Activated CD4-positive, CD25-positive, alpha-beta regulatory T cell treated with anti-CD3 and anti-CD28 coated beads, Interleukin-2, amount 50 U/mL, for 72 hours (primary cell): ENCODE data around the gene C15orf39.
"Not testable (repeated sequence)": the region's sequence is repeated elsewhere in the genome, so short reads cannot be mapped to it uniquely, and the experiment has no call there.

Experiments
- DNase-seq: peaks from one replicate; pipeline ENCODE4 v3.0.0; 2021

The C15orf39 gene

GRCh38 chr15:75213212-75213767, 11.6 kb downstream of the C15orf39 start:
- no peak for DNase-seq

- DNase-seq = no peak
These were observed 12.1 kb downstream of the C15orf39 start for GRCh38 chr15:75213768-75214221.

- DNase-seq = no peak
These were observed 12.8 kb downstream of the C15orf39 start for GRCh38 chr15:75214293-75215096.

- no peak for DNase-seq
These were observed 13.7 kb downstream of the C15orf39 start for GRCh38 chr15:75215107-75216004.

GRCh38 chr15:75217012-75217411, 15.3 kb downstream of the C15orf39 start:
- no peak for DNase-seq

GRCh38 chr15:75217574-75217973, 15.9 kb downstream of the C15orf39 start:
- DNase-seq = not testable (repeated sequence)

- DNase-seq = not testable (repeated sequence)
These were observed 17.8 kb downstream of the C15orf39 start for GRCh38 chr15:75219507-75219929.

- no peak for DNase-seq
These were observed 22.0 kb downstream of the C15orf39 start for GRCh38 chr15:75223688-75224087.

GRCh38 chr15:75224281-75224680, 22.6 kb downstream of the C15orf39 start:
- DNase-seq = no peak

- DNase-seq = not testable (repeated sequence)
These were observed 23.6 kb downstream of the C15orf39 start for GRCh38 chr15:75225102-75225836.

GRCh38 chr15:75225951-75226732, 24.5 kb downstream of the C15orf39 start:
- no peak for DNase-seq

GRCh38 chr15:75227112-75227511, 25.4 kb downstream of the C15orf39 start:
- not testable (repeated sequence) for DNase-seq

- no peak for DNase-seq
These were observed 26.1 kb downstream of the C15orf39 start for GRCh38 chr15:75227663-75228280.

GRCh38 chr15:75228787-75229186, 27.1 kb downstream of the C15orf39 start:
- no peak for DNase-seq

GRCh38 chr15:75229191-75230015, 27.7 kb downstream of the C15orf39 start:
- DNase-seq = no peak

- no peak for DNase-seq
These were observed 28.3 kb downstream of the C15orf39 start for GRCh38 chr15:75230016-75230343.

GRCh38 chr15:75230551-75231371, 29.1 kb downstream of the C15orf39 start:
- no peak for DNase-seq

- no peak for DNase-seq
These were observed 30.2 kb downstream of the C15orf39 start for GRCh38 chr15:75231836-75232235.

GRCh38 chr15:75232252-75232813, 30.7 kb downstream of the C15orf39 start:
- DNase-seq = no peak
